ENCODE data around the gene POP4. TPM values are rescaled to one million over a fixed set of nuclear protein-coding genes. Genes with fewer than 3 reads are reported as not detected.

POP4 gene
- total and polyA plus RNA-seq, 9 of the 15 experiments (the other 6 are each of a cell fraction or from before 2014, with no cell fraction given) = 42.1 to 128 (median 99.0) TPM

GRCh38 chr19:29562299-29563297 is 43.5 kb upstream of the POP4 start (continued):
- no peak for TF ChIP-seq ZBTB40 (IDR thresholded peaks at IDR 0.05)
- TF ChIP-seq ZBTB40 (CRISPR knock-in tag; IDR thresholded peaks at IDR 0.05) = no peak
- no peak for TF ChIP-seq ESRRB (CRISPR knock-in tag; IDR thresholded peaks at IDR 0.05; ENCODE audit: borderline replicate concordance)
- no peak for TF ChIP-seq MBD2 (IDR thresholded peaks at IDR 0.05; ENCODE audit: borderline replicate concordance, low read depth)
- no peak for TF ChIP-seq IFI16 (CRISPR knock-in tag; IDR thresholded peaks at IDR 0.05)
- TF ChIP-seq ZFP91 (CRISPR knock-in tag; IDR thresholded peaks at IDR 0.05) = no peak
- TF ChIP-seq, protein P1, sequence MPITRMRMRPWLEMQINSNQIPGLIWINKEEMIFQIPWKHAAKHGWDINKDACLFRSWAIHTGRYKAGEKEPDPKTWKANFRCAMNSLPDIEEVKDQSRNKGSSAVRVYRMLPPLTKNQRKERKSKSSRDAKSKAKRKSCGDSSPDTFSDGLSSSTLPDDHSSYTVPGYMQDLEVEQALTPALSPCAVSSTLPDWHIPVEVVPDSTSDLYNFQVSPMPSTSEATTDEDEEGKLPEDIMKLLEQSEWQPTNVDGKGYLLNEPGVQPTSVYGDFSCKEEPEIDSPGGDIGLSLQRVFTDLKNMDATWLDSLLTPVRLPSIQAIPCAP (CRISPR knock-in tag; IDR thresholded peaks at IDR 0.05; ENCODE audit: borderline replicate concordance) = no peak
- TF ChIP-seq PHB (CRISPR knock-in tag; IDR thresholded peaks at IDR 0.05) = no peak
- TF ChIP-seq CBFA2T3 (IDR thresholded peaks at IDR 0.05) = no peak
- TF ChIP-seq ZNF347 (CRISPR knock-in tag; IDR thresholded peaks at IDR 0.05; ENCODE audit: low read depth) = no peak
- TF ChIP-seq, protein P2, sequence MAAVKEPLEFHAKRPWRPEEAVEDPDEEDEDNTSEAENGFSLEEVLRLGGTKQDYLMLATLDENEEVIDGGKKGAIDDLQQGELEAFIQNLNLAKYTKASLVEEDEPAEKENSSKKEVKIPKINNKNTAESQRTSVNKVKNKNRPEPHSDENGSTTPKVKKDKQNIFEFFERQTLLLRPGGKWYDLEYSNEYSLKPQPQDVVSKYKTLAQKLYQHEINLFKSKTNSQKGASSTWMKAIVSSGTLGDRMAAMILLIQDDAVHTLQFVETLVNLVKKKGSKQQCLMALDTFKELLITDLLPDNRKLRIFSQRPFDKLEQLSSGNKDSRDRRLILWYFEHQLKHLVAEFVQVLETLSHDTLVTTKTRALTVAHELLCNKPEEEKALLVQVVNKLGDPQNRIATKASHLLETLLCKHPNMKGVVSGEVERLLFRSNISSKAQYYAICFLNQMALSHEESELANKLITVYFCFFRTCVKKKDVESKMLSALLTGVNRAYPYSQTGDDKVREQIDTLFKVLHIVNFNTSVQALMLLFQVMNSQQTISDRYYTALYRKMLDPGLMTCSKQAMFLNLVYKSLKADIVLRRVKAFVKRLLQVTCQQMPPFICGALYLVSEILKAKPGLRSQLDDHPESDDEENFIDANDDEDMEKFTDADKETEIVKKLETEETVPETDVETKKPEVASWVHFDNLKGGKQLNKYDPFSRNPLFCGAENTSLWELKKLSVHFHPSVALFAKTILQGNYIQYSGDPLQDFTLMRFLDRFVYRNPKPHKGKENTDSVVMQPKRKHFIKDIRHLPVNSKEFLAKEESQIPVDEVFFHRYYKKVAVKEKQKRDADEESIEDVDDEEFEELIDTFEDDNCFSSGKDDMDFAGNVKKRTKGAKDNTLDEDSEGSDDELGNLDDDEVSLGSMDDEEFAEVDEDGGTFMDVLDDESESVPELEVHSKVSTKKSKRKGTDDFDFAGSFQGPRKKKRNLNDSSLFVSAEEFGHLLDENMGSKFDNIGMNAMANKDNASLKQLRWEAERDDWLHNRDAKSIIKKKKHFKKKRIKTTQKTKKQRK (IDR thresholded peaks at IDR 0.05; ENCODE audit: borderline replicate concordance, low read depth, low read length) = no peak

Data from K562 (cell line).